Endothelial cell of umbilical vein (primary cell): ENCODE results near the gene RTN4. TPM values are rescaled to one million over a fixed set of nuclear protein-coding genes. Genes with fewer than 3 reads are reported as not detected.
"Not testable (repeated sequence)": the region's sequence is repeated elsewhere in the genome, so short reads cannot be mapped to it uniquely, and the experiment has no call there.

Source experiments
- BruUV-seq: library from RNA; stranded (reverse); fragments of 400-500 nt; replicated peaks from 2 replicates; lab custom pipeline; 2021; lab: Mats Ljungman, UMichigan
- CTCF ChIA-PET: fragments of 300-600, 350-600 bp; sonication (Branson Sonifier 250); formaldehyde crosslinking; loops from one replicate; lab custom pipeline; 2021; ENCODE audit warnings: antibody characterized with exemption, inconsistent platforms; lab: Charles Lee
- POLR2A ChIA-PET: fragments of 300-600, 350-600 bp; sonication (Branson Sonifier 250); formaldehyde crosslinking; loops from one replicate; lab custom pipeline; 2021; ENCODE audit warnings: antibody characterized with exemption, inconsistent platforms; lab: Charles Lee
- DNase-seq: peaks from one replicate; pipeline ENCODE4 v3.0.0-alpha.2; 2011; ENCODE audit warnings: low read depth, low spot score
- FAIRE-seq: peaks from 2 replicates; lab custom pipeline; 2011; peaks lifted over from hg19 to GRCh38; lab: Jason Lieb, UNC
- H2AFZ ChIP-seq: 2 replicates; pipeline ENCODE4 v1.6.0; 2012; ENCODE audit warnings: low read depth, low read length, control low read depth, inconsistent platforms
- H3K27ac ChIP-seq: 2 replicates; pipeline ENCODE4 v1.5.1; 2011; ENCODE audit warnings: low read depth, mild to moderate bottlenecking, control low read depth, low read length, moderate library complexity; ENCODE audit not compliant: insufficient read depth
- H3K27me3 ChIP-seq, 2 experiments: 2 replicates each; pipeline versions ENCODE4 v1.6.0 to v1.6.1; 2011; ENCODE audit warnings: low read length in 2 of 2, mixed read lengths in 1 of 2; ENCODE audit not compliant: control insufficient read depth in 2 of 2, insufficient read depth in 2 of 2
- H3K36me3 ChIP-seq, 2 experiments: 2 replicates in 1 of 2; 3 replicates in 1 of 2; pipeline ENCODE4 v1.5.1; 2011; ENCODE audit warnings: low read length in 2 of 2, mild to moderate bottlenecking in 1 of 2, moderate library complexity in 1 of 2; ENCODE audit not compliant: control insufficient read depth in 2 of 2, insufficient read depth in 2 of 2; ENCODE audit errors: extremely low read depth in 1 of 2
- H3K4me1 ChIP-seq: 3 replicates; pipeline ENCODE4 v1.5.1; 2011; ENCODE audit warnings: mild to moderate bottlenecking, low read length; ENCODE audit not compliant: control insufficient read depth, insufficient read depth; ENCODE audit errors: extremely low read depth
- H3K4me2 ChIP-seq: 2 replicates; pipeline ENCODE4 v1.6.1; 2011; ENCODE audit warnings: low read length, control low read depth, mixed read lengths; ENCODE audit not compliant: insufficient read depth
- H3K4me3 ChIP-seq, 3 experiments: fragments of 200-600 bp in 1 of 3; sonication (generic), shearing (Covaris generic) in 1 of 3; replicated peaks in 1 of 3; 2 replicates each; pipeline ENCODE4 v1.5.1; 2011 to 2016; ENCODE audit warnings: control low read depth in 3 of 3, low read length in 3 of 3, mild to moderate bottlenecking in 2 of 3, inconsistent platforms in 1 of 3, low read depth in 1 of 3, moderate library complexity in 1 of 3; ENCODE audit not compliant: insufficient read depth in 1 of 3
- H3K79me2 ChIP-seq: 2 replicates; pipeline ENCODE4 v1.6.0; 2012; ENCODE audit warnings: low read length, inconsistent platforms; ENCODE audit not compliant: control insufficient read depth, insufficient read depth
- H3K9ac ChIP-seq: replicated peaks from 2 replicates; pipeline ENCODE3; 2011; ENCODE audit warnings: low read length, control low read depth; ENCODE audit not compliant: insufficient read depth; ENCODE audit errors: extremely low read depth
- H3K9me1 ChIP-seq: replicated peaks from 3 replicates; pipeline ENCODE4 v1.6.0; 2011; ENCODE audit warnings: mild to moderate bottlenecking, low read length; ENCODE audit not compliant: control insufficient read depth, insufficient read depth; ENCODE audit errors: extremely low read depth
- H3K9me3 ChIP-seq: replicated peaks from 2 replicates; pipeline ENCODE4 v1.5.1; 2012; ENCODE audit warnings: low read length, inconsistent platforms; ENCODE audit not compliant: control insufficient read depth, insufficient read depth
- H4K20me1 ChIP-seq: replicated peaks from 2 replicates; pipeline ENCODE3; 2011; ENCODE audit warnings: mild to moderate bottlenecking, low read length; ENCODE audit not compliant: control insufficient read depth, insufficient read depth; ENCODE audit errors: extremely low read depth
- EZH2 ChIP-seq: IDR thresholded peaks from 2 replicates; pipeline ENCODE4 v1.6.1; 2012; ENCODE audit warnings: borderline replicate concordance, low read depth, mild to moderate bottlenecking, moderate library complexity, low read length, inconsistent platforms; ENCODE audit not compliant: severe bottlenecking
- FOS ChIP-seq: IDR thresholded peaks from 2 replicates; pipeline ENCODE4 v1.6.1; 2011; ENCODE audit warnings: mild to moderate bottlenecking, low read length, moderate library complexity, borderline replicate concordance; ENCODE audit not compliant: insufficient read depth
- GATA2 ChIP-seq: IDR thresholded peaks from 2 replicates; pipeline ENCODE4 v1.7.0; 2011; ENCODE audit warnings: low read depth, mild to moderate bottlenecking, moderate library complexity, mixed read lengths, low read length; ENCODE audit not compliant: insufficient read length, insufficient read depth
- JUN ChIP-seq: IDR thresholded peaks from 2 replicates; pipeline ENCODE4 v1.6.1; 2011; ENCODE audit warnings: borderline replicate concordance, low read depth; ENCODE audit not compliant: insufficient read length, insufficient read depth
- MAX ChIP-seq: IDR thresholded peaks from 2 replicates; pipeline ENCODE4 v1.6.1; 2011; ENCODE audit not compliant: insufficient read depth, insufficient read length
- MYC ChIP-seq: IDR thresholded peaks from one replicate; pipeline ENCODE4 v1.6.1; 2011; ENCODE audit warnings: mild to moderate bottlenecking, low read depth, low read length
- POLR2A ChIP-seq: IDR thresholded peaks from 2 replicates; pipeline ENCODE4 v1.6.1; 2012; ENCODE audit warnings: low read depth, mild to moderate bottlenecking, control low read depth, low read length
- POLR2AphosphoS5 ChIP-seq: IDR thresholded peaks from 2 replicates; pipeline ENCODE4 v1.6.1; 2012; ENCODE audit warnings: low read depth, mild to moderate bottlenecking, control low read depth, low read length, moderate library complexity; ENCODE audit not compliant: insufficient read depth
- dilution Hi-C: fragments of 300-500 bp; cut with MboI; formaldehyde crosslinking; loops from one replicate; pipeline ENCODE4 v1.15.0; 2019; ENCODE audit warnings: low sequenced_read_pairs; ENCODE audit not compliant: extremely low pct_ligation_motif_present
- intact Hi-C: fragments of 100-400 bp; cut with micrococcal nuclease; formaldehyde crosslinking; loops from one replicate; pipeline ENCODE4 v1.10.0; 2022
- polyA plus RNA-seq, 4 experiments: library from polyadenylated mRNA; depleted of rRNA in 3 of 4; stranded (reverse) in 3 of 4; unstranded in 1 of 4; fragments of >200 nt; gene quantifications; 2 replicates each; pipeline versions ENCODE4 v1.2.1 to v1.2.3, GENCODE V29; 2011 to 2012; ENCODE audit warnings: missing spikeins in 1 of 4
- total RNA-seq: library from RNA; stranded (reverse); gene quantifications from 2 replicates; pipeline ENCODE4 v1.2.3, GENCODE V29; 2021
- TF ChIP-seq, protein P1 (sequence below), 2 donors: IDR thresholded peaks; 1 replicate in 1 of 2; 2 replicates in 1 of 2; pipeline ENCODE4 v1.5.1; 2011; ENCODE audit warnings: low read length in 2 of 2, mild to moderate bottlenecking in 2 of 2, moderate library complexity in 2 of 2, control low read depth in 1 of 2, inconsistent platforms in 1 of 2, low read depth in 1 of 2; ENCODE audit not compliant: insufficient read depth in 1 of 2; ENCODE audit errors: extremely low read depth in 1 of 2

Gene RTN4
- total and polyA plus RNA-seq, 2 donors (not counting 3 experiments of a cell fraction or from before 2014, with no cell fraction given), result 253 to 486 TPM

GRCh38 chr2:55076019-55076418, 25.8 kb upstream of the RTN4 start:
- dilution Hi-C loops, POLR2A ChIA-PET, H3K36me3 ChIP-seq: not testable (repeated sequence)

GRCh38 chr2:55073000-55073983, 23.0 kb upstream of the RTN4 start:
- no TSS peak for BruUV-seq
- no peak overlapping the region for H3K4me2 ChIP-seq
- no peak overlapping the region for H3K27ac ChIP-seq
- H3K9me3 ChIP-seq, result no peaks in the 10 kb centered on the region
- POLR2A ChIA-PET, result no interaction called here
- no peak for DNase-seq
- H2AFZ ChIP-seq, result no peak overlapping the region
- H3K9me1 ChIP-seq, result no peaks in the 10 kb centered on the region
- FAIRE-seq, result no peak
- no peak for TF ChIP-seq MYC
- no peak for TF ChIP-seq POLR2AphosphoS5
- TF ChIP-seq MAX, result no peak
- TF ChIP-seq POLR2A, result no peak
- TF ChIP-seq GATA2, result no peak
- TF ChIP-seq, protein P1, sequence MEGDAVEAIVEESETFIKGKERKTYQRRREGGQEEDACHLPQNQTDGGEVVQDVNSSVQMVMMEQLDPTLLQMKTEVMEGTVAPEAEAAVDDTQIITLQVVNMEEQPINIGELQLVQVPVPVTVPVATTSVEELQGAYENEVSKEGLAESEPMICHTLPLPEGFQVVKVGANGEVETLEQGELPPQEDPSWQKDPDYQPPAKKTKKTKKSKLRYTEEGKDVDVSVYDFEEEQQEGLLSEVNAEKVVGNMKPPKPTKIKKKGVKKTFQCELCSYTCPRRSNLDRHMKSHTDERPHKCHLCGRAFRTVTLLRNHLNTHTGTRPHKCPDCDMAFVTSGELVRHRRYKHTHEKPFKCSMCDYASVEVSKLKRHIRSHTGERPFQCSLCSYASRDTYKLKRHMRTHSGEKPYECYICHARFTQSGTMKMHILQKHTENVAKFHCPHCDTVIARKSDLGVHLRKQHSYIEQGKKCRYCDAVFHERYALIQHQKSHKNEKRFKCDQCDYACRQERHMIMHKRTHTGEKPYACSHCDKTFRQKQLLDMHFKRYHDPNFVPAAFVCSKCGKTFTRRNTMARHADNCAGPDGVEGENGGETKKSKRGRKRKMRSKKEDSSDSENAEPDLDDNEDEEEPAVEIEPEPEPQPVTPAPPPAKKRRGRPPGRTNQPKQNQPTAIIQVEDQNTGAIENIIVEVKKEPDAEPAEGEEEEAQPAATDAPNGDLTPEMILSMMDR (IDR thresholded peaks at IDR 0.05; ENCODE audit: extremely low read depth in 1 of 2, insufficient read depth in 1 of 2, low read depth in 1 of 2, low read length in 2 of 2), result no peak
- no peak for TF ChIP-seq EZH2
- no peak for TF ChIP-seq JUN
- TF ChIP-seq FOS, result no peak
- peaks cover 7% of the 10 kb centered on the region for H3K4me1 ChIP-seq
- H3K27me3 ChIP-seq, result no peaks in the 10 kb centered on the region
- H4K20me1 ChIP-seq, result no peaks in the 10 kb centered on the region
- H3K9ac ChIP-seq, result no peak overlapping the region
- no peaks in the 10 kb centered on the region for H3K79me2 ChIP-seq
- intact Hi-C loops, result no loop called here
- dilution Hi-C loops, result no loop called here
- CTCF ChIA-PET, result interaction anchor here (0.8 to 3.4 kb wide), 9 partner anchors 9 to 358 kb away, joined by 3 to 11 read pairs (median 4); partner anchors contain the start of gene RTN4
- H3K36me3 ChIP-seq, result no peaks in the 10 kb centered on the region
- no peak overlapping the region for H3K4me3 ChIP-seq

More at GRCh38 chr2:55076019-55076418, 25.8 kb upstream of the RTN4 start:
- H3K79me2 ChIP-seq, FAIRE-seq, H3K27me3 ChIP-seq, H3K9me3 ChIP-seq, BruUV-seq, H3K27ac ChIP-seq, H3K4me1 ChIP-seq, H3K4me3 ChIP-seq, H3K9me1 ChIP-seq, H4K20me1 ChIP-seq, intact Hi-C loops, DNase-seq, H3K9ac ChIP-seq, H2AFZ ChIP-seq: not testable (repeated sequence)
- H3K4me2 ChIP-seq, result peak overlapping the region; percentile 24
- CTCF ChIA-PET, result interaction anchor here (1.1 kb wide), 1 partner anchor 9 kb away, joined by 3 read pairs; no protein-coding TSS in a partner anchor
